Measurements from ENCODE around the gene RPL10A.
"Not testable (repeated sequence)": the region's sequence is repeated elsewhere in the genome, so short reads cannot be mapped to it uniquely, and the experiment has no call there.

RPL10A gene

DNA sequence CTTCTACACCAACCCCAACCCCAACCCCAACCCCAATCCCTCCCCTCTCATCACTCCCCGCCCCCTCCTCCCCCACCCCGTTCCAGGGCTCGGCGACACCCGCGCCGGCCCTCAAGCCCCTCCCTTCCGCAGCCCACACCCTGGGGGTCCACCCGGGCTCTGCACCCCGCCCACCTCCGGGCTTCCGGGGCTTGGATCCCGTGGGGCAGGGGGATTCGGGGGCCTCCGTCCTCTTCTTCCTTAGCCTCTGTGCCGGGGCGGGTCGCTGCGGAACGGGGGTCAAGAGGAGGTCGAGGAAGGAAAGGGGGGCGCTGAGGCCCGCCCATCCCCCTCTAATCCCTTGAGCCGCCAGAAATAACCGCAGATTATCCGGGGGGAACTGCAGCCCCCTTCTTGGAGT, 43.8 kb downstream of the RPL10A start:
- no peak for DNase-seq (ENCODE audit: low spot score)

DNA sequence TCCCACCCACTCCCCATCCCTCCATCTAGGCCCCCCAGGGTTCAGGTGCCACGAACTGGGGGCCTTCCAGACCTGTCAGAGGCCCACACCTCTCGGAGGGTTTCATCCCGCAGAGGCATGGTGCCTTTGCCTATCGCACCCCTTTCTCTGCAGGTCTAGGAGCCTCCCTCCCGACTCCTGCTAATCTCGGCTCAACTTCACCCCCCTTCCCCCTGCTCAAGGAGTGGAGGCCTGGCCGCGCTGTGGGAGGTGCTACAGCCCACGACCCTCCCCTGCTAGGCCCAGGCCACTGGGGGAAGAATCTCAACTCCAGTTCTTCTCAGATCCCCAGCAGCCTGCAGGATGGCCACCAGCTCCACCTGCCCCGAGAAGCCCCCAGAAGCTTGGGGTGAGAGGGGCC, 44.5 kb downstream of the RPL10A start, which contains the start of gene TULP1:
TULP1 (minus strand) TSS at position 157 of the 400 bp plus-strand sequence; CDS start at position 119, 38 bp downstream.
- no peak for DNase-seq (ENCODE audit: low spot score)

DNA sequence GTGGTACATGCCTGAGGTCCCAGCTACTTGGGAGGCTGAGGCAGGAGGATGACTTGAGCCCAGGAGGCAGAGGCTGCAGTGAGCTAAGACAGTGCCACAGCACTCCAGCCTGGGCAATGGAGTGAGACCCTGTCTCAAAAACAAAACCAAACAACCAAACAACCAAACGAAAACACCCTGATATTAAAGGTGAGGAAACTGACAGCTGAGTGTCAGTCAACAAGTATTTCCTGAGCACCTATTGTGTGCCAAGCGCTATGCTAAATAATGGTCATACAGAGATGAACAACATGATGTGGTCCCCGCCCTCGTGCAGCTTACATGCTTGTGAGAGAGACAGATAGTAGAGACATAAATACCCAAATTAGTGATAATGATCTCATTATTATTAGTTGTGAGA, 46.4 kb downstream of the RPL10A start:
- no peak for DNase-seq (ENCODE audit: low spot score)

DNA sequence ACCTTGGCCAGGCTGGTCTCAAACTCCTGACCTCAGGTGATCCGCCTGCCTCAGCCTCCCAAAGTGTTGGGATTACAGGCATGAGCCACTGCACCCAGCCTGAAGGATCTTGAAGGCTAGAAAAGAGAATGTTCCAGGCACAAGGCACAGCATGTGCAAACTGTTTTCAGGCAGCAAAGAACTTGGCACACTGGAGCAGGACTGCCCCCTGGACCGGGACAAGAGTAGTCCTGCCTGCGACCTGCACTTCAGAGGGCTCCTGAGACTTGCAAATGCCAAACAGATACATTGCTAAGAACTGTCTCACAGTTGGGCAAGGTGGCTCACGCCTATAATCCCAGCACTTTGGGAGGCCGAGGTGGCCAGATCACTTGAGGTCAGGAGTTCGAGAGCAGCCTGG, 47.7 kb downstream of the RPL10A start:
- not testable (repeated sequence) for DNase-seq (ENCODE audit: low spot score)

DNA sequence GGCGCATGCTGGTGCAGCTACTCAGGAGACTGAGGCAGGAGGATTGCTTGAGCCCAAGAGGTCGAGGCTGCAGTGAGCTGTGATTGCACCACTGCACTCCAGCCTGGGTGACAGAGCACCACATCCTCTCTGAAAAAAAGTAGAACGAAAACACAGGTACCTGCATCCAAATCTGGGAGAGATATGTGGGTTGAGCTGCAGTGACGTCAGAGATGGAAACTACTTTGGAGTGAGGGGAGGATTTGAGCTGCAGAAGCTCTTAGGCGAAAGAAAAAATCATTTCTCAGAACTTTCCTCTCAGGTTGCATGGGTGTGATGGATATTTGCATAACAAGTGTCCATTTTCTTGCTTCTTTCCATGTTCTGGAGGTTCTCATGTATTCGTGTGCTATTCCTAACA, 48.5 kb downstream of the RPL10A start:
- DNase-seq (ENCODE audit: low spot score): no peak

DNA sequence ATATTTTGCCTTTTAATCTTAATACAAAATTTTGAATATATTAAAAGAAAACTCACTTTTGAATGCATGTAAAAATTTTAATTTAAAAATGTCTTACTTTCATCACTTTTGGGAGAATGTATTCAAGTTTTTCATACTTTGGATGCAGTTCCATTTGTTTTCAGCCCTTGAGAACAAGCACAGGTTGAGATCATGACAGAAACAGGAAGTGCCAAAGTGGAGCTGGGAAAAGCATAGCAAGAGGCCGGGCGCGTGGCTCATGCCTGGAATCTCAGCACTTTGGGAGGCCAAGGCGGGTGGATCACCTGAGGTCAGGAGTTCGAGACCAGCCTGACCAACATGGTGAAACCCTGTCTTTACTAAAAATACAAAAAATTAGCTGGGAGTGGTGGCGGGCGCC, 49.8 kb downstream of the RPL10A start:
- DNase-seq (ENCODE audit: low spot score): not testable (repeated sequence)

DNA sequence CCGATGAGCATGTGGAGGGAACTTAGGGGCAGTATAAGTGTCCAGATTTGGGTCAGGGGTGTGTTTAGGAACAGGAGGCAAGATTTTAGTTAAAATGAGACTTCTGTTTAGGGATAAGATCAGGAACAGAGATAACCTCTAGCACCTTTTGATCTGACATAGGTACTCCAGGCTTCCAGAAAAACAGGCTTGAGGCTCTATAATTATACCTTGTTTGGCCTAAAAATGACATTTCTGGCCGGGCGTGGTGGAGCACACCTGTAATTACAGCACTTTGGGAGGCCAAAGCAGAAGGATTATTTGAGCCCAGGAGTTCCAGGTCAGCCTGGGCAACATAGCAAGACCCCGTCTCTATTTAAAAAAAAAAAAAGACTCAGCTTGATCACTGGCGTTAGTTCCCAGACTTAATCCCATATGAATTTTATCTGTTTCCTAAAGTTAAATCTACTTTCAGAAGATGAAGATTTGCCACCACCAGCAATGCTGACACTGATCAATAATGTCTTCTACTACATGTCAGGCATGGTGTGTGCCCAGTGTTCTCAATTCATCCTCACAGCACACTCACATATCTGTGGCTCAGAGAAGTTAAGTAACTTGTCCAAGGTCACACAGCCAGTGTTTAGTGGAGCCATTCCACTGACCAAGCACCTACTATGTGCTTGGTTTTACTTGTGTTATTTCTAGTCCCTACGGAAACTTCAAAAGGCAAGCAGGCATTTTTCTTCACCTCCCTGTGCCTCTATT, 50.5 kb downstream of the RPL10A start:
- DNase-seq (ENCODE audit: low spot score): no peak

DNA sequence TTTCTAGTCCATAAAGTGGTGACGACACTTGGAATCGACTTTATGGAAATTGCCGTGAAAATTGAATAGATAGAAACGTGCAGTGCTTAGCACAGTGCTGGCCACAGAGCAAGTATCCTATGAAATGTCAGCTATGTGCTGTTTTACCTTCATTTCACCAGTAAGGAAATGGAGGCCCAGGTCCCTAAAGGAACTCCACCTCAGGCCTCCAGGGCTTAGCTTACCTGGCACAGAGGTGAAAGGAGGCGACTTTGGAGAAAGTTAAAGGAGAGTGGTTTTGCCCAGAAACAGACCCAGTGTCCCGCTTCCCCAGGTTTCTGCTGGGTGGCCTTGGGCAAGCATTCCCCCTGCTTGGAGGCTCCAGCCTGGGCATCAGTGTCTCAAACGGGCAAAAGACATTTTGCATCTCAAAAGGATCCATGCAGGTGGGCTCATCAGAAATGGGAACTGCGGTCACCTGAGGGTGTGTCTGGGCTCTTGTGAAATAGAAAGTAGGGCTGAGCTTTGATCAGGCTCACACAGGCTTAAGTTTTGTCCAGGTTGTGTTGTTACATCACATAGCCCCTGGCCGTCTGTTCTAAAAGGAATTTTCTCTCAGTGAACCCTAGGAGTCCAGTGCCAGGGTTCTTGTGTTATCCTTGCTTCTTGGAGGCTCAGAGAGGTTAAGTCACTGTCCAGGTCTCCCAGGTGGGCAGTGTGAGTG, 51.3 kb downstream of the RPL10A start:
- no peak for DNase-seq (ENCODE audit: low spot score)

Measured in germinal center (tissue), 1 donor.